Upper lobe of left lung (tissue), 4 donors: ENCODE data around the gene UACA.

Experiments used
- CTCF ChIP-seq, 6 experiments: fragments of 450-650 bp in 4 of 6; fragments of 200-600 bp in 2 of 6; sonication (generic) in 2 of 6; IDR thresholded peaks; one replicate each; pipeline ENCODE4 v1.5.1; 2016 to 2019; ENCODE audit warnings: antibody characterized with exemption in 6 of 6
- POLR2A ChIP-seq, 4 donors: fragments of 450-650 bp; IDR thresholded peaks; one replicate each; pipeline ENCODE4 v1.5.1; 2016 to 2017; ENCODE audit warnings: antibody characterized with exemption in 4 of 4, mild to moderate bottlenecking in 2 of 4

DNA sequence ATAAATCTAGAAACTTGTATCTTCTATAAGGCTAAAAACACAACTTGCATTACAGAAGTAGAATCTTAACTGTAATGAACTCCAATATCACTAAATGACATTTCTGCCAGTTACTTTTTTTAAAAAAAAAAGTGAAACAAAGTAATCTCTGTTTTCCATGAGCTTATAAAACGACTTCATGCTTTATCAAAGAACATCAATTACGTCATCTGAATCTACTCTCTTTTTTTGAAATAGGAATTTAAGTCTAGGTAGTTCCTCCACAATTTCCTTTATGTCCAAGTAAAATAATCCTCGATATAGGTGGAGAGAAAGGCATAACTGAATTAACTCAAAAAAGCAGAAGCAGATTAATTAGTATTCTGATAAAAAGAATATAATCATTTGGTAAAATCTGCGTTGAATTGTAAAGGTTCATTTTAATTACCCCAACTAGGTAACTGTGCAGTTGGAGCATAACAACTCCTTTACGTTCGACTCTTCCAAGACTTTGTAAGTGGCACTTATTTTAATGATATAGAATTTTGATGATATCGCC lies 1.4 kb downstream of the UACA start:
- TF ChIP-seq CTCF (IDR thresholded peaks at IDR 0.05) = no peak
- no peak for TF ChIP-seq POLR2A (IDR thresholded peaks at IDR 0.05)
